CD14-positive monocyte (primary cell): ENCODE data around the gene NR2E1. TPM values are rescaled to one million over a fixed set of nuclear protein-coding genes. Genes with fewer than 3 reads are reported as not detected.

Experiments used
- DNase-seq, 3 donors: peaks; one replicate each; pipeline ENCODE4 v3.0.0-alpha.2; 2011 to 2022
- H2AFZ ChIP-seq: 2 replicates; pipeline ENCODE4 v1.6.0; 2012; ENCODE audit warnings: mild to moderate bottlenecking, low read depth, low read length, inconsistent platforms; ENCODE audit not compliant: insufficient read depth, poor library complexity, severe bottlenecking
- H3K27ac ChIP-seq, 2 donors: 1 replicate in 1 of 2; 2 replicates in 1 of 2; pipeline ENCODE4 v1.5.1; 2012 to 2013; ENCODE audit warnings: low read length in 2 of 2, control low read depth in 1 of 2, inconsistent platforms in 1 of 2, low read depth in 1 of 2, mild to moderate bottlenecking in 1 of 2
- H3K27me3 ChIP-seq, 2 donors: one replicate each; pipeline versions ENCODE4 v1.6.0 to v1.6.1; 2011 to 2013; ENCODE audit warnings: low read length in 2 of 2; ENCODE audit not compliant: control insufficient read depth in 2 of 2, insufficient read depth in 2 of 2
- H3K36me3 ChIP-seq, 2 donors: replicated peaks in 1 of 2; 1 replicate in 1 of 2; 2 replicates in 1 of 2; pipeline versions ENCODE4 v1.5.1 to v1.6.1; 2012 to 2013; ENCODE audit warnings: low read length in 2 of 2, control low read depth in 1 of 2, inconsistent platforms in 1 of 2, mild to moderate bottlenecking in 1 of 2; ENCODE audit not compliant: insufficient read depth in 2 of 2, control insufficient read depth in 1 of 2
- H3K4me1 ChIP-seq, 2 donors: 1 replicate in 1 of 2; 2 replicates in 1 of 2; pipeline versions ENCODE4 v1.5.1 to v1.6.1; 2012 to 2013; ENCODE audit warnings: low read length in 2 of 2, control low read depth in 1 of 2, inconsistent platforms in 1 of 2, mild to moderate bottlenecking in 1 of 2, moderate library complexity in 1 of 2; ENCODE audit not compliant: insufficient read depth in 2 of 2, control insufficient read depth in 1 of 2
- H3K4me2 ChIP-seq: replicated peaks from 2 replicates; pipeline ENCODE3; 2012; ENCODE audit warnings: low read length, moderate library complexity, mild to moderate bottlenecking; ENCODE audit not compliant: poor library complexity, severe bottlenecking; ENCODE audit errors: extremely low read depth
- H3K4me3 ChIP-seq, 3 experiments: fragments of 200-600 bp in 1 of 3; sonication (generic) in 1 of 3; replicated peaks in 1 of 3; 1 replicate in 2 of 3; 2 replicates in 1 of 3; pipeline ENCODE4 v1.5.1; 2011 to 2013; ENCODE audit warnings: low read length in 3 of 3, mild to moderate bottlenecking in 3 of 3, control low read depth in 2 of 3, low read depth in 2 of 3, inconsistent platforms in 1 of 3, moderate library complexity in 1 of 3
- H3K79me2 ChIP-seq: 2 replicates; pipeline ENCODE4 v1.6.0; 2012; ENCODE audit warnings: mild to moderate bottlenecking, control low read depth, inconsistent platforms, low read length, moderate library complexity; ENCODE audit not compliant: insufficient read depth
- H3K9ac ChIP-seq: 2 replicates; pipeline ENCODE4 v1.6.0; 2017; ENCODE audit warnings: low read length, mild to moderate bottlenecking; ENCODE audit not compliant: insufficient read depth, poor library complexity, severe bottlenecking
- H3K9me3 ChIP-seq, 2 donors: replicated peaks in 1 of 2; 1 replicate in 1 of 2; 2 replicates in 1 of 2; pipeline versions ENCODE4 v1.5.1 to v1.6.1; 2012 to 2013; ENCODE audit warnings: low read length in 2 of 2, control low read depth in 1 of 2; ENCODE audit not compliant: control insufficient read depth in 1 of 2, insufficient read depth in 1 of 2
- H4K20me1 ChIP-seq: 2 replicates; pipeline ENCODE4 v1.6.0; 2012; ENCODE audit warnings: mild to moderate bottlenecking, low read length, control low read depth, moderate library complexity; ENCODE audit not compliant: insufficient read depth
- H3K27ac Mint-ChIP-seq, 7 donors: one replicate each; pipeline ENCODE4 v1.8.0; 2020; ENCODE audit warnings: mild to moderate bottlenecking in 7 of 7, mixed read lengths in 7 of 7, moderate library complexity in 6 of 7, inconsistent platforms in 2 of 7
- H3K27me3 Mint-ChIP-seq, 3 donors: one replicate each; pipeline ENCODE4 v1.8.0; 2021 to 2022; ENCODE audit warnings: low read depth in 3 of 3, mild to moderate bottlenecking in 3 of 3, mixed read lengths in 3 of 3, moderate library complexity in 3 of 3, inconsistent platforms in 1 of 3
- H3K36me3 Mint-ChIP-seq, 2 donors: one replicate each; pipeline ENCODE4 v1.8.0; 2020; ENCODE audit warnings: mixed read lengths in 2 of 2, inconsistent platforms in 1 of 2, mild to moderate bottlenecking in 1 of 2
- H3K4me1 Mint-ChIP-seq: one replicate; pipeline ENCODE4 v1.8.0; 2020; ENCODE audit warnings: mild to moderate bottlenecking, mixed read lengths
- H3K4me3 Mint-ChIP-seq, 2 donors: one replicate each; pipeline ENCODE4 v1.8.0; 2020; ENCODE audit warnings: mild to moderate bottlenecking in 2 of 2, mixed read lengths in 2 of 2, moderate library complexity in 1 of 2
- H3K9me3 Mint-ChIP-seq, 7 donors: one replicate each; pipeline ENCODE4 v1.8.0; 2020 to 2022; ENCODE audit warnings: mixed read lengths in 7 of 7, mild to moderate bottlenecking in 6 of 7, moderate library complexity in 6 of 7, inconsistent platforms in 2 of 7
- WGBS: methylation state at CpG from one replicate; pipeline ENCODE4 v1.1.5; 2013; ENCODE audit warnings: missing lambda C conversion rate; ENCODE audit not compliant: insufficient coverage; 5-methylcytosine and 5-hydroxymethylcytosine counted together
- intact Hi-C, 2 donors: fragments of 100-400 bp; cut with micrococcal nuclease; formaldehyde crosslinking; loops; one replicate each; pipeline versions ENCODE4 v1.15.0 to v1.15.1; 2023
- polyA plus RNA-seq, 3 donors: library from polyadenylated mRNA; depleted of rRNA in 1 of 3; unstranded in 2 of 3; stranded (reverse) in 1 of 3; fragments of 300-500 nt in 2 of 3; fragments of >200 nt in 1 of 3; fragmentation: Illumina TruSeq in 2 of 3; gene quantifications; 1 replicate in 2 of 3; 2 replicates in 1 of 3; pipeline ENCODE4 v1.2.3, GENCODE V29; 2012 to 2021
- TF ChIP-seq, protein P1 (sequence below): fragments of 200-600 bp; IDR thresholded peaks from one replicate; pipeline ENCODE4 v1.8.0; 2022; ENCODE audit warnings: antibody characterized with exemption, mild to moderate bottlenecking

NR2E1 gene
- polyA plus RNA-seq, 3 donors = not detected

GRCh38 chr6:108156180-108156937 is 9.5 kb upstream of the NR2E1 start:
- intact Hi-C loops = no loop called here
- peaks cover 5 to 8% of the 10 kb centered on the region in 2 donors for H3K36me3 Mint-ChIP-seq
- peaks cover 87 to 97% of the 10 kb centered on the region in 2 donors for H3K27me3 ChIP-seq

DNA sequence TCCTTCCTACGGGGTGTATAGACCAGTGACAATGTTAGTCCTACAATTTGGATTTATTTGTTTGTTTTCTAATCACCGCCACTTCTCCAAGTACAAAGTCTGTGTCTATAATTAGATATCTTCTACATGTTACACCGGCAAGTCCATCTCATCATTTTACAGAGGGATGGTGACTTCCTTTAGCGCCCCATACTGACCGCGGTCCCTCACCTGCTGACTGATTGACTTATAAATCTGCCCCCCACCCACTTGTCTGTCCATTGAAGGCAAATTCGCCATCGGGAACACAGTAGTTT is 8.9 kb upstream of the NR2E1 start:
- no peaks in the 10 kb centered on the region for H3K79me2 ChIP-seq

More at GRCh38 chr6:108156180-108156937, 9.5 kb upstream of the NR2E1 start:
- no peak overlapping the region for H2AFZ ChIP-seq
- no peak for DNase-seq
- 15% methylated on average over 5 of the region's 10 CpGs for WGBS
- no peak overlapping the region for H3K27ac ChIP-seq
- H3K4me2 ChIP-seq = no peak overlapping the region
- TF ChIP-seq, protein P1, sequence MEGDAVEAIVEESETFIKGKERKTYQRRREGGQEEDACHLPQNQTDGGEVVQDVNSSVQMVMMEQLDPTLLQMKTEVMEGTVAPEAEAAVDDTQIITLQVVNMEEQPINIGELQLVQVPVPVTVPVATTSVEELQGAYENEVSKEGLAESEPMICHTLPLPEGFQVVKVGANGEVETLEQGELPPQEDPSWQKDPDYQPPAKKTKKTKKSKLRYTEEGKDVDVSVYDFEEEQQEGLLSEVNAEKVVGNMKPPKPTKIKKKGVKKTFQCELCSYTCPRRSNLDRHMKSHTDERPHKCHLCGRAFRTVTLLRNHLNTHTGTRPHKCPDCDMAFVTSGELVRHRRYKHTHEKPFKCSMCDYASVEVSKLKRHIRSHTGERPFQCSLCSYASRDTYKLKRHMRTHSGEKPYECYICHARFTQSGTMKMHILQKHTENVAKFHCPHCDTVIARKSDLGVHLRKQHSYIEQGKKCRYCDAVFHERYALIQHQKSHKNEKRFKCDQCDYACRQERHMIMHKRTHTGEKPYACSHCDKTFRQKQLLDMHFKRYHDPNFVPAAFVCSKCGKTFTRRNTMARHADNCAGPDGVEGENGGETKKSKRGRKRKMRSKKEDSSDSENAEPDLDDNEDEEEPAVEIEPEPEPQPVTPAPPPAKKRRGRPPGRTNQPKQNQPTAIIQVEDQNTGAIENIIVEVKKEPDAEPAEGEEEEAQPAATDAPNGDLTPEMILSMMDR = no peak
- peaks cover 11% of the 10 kb centered on the region for H3K4me1 Mint-ChIP-seq
- H3K9me3 Mint-ChIP-seq = peaks cover 1 to 25% (median 12%) of the 10 kb centered on the region in 7 donors
- no peaks in the 10 kb centered on the region for H3K36me3 ChIP-seq
- peaks cover 4 to 11% of the 10 kb centered on the region in 2 donors for H3K4me1 ChIP-seq
- H3K27me3 Mint-ChIP-seq = peaks cover 91 to 99% (median 96%) of the 10 kb centered on the region in 3 donors
- peak overlapping the region in 1 of 2 donors; percentile 74 for H3K4me3 Mint-ChIP-seq
- H3K4me3 ChIP-seq = no peak overlapping the region
- H3K27ac Mint-ChIP-seq = no peak overlapping the region
- H4K20me1 ChIP-seq = no peaks in the 10 kb centered on the region
- no peaks in the 10 kb centered on the region for H3K79me2 ChIP-seq
- no peak overlapping the region for H3K9ac ChIP-seq
- peaks cover 0 to 36% of the 10 kb centered on the region in 2 donors for H3K9me3 ChIP-seq

More for the DNA sequence above, 8.9 kb upstream of the NR2E1 start:
- Histone ChIP-seq H3K4me3 (no peak overlapping the region), H4K20me1 (no peaks in the 10 kb centered on the region), H3K9ac (no peak overlapping the region), H3K36me3 (no peaks in the 10 kb centered on the region), H3K4me1 (peaks cover 4 to 11% of the 10 kb centered on the region in 2 donors), H3K9me3 (peaks cover 0 to 41% of the 10 kb centered on the region in 2 donors), H2AFZ (no peak overlapping the region), H3K4me2 (no peak overlapping the region), H3K27ac (no peak overlapping the region), H3K27me3 (peaks cover 92 to 100% of the 10 kb centered on the region in 2 donors)
- DNase-seq = no peak
- Mint-ChIP-seq H3K4me3 (peak overlapping the region in 1 of 2 donors; percentile 74), H3K36me3 (peaks cover 5 to 8% of the 10 kb centered on the region in 2 donors), H3K27me3 (peaks cover 93 to 100% (median 98%) of the 10 kb centered on the region in 3 donors), H3K27ac (no peak overlapping the region), H3K9me3 (peaks cover 1 to 25% (median 12%) of the 10 kb centered on the region in 7 donors), H3K4me1 (peaks cover 11% of the 10 kb centered on the region)
- intact Hi-C loops = no loop called here
- WGBS = 5% methylated on average over 2 of the region's 8 CpGs
- TF ChIP-seq, protein P1 = no peak
